Keratinocyte (primary cell): ENCODE data around the gene MRPL16. TPM values are rescaled to one million over a fixed set of nuclear protein-coding genes. Genes with fewer than 3 reads are reported as not detected.
A peak's percentile ranks its signal among the peaks of the same experiment; 100 is the strongest.

Source experiments
- DNase-seq: peaks from one replicate; pipeline ENCODE4 v3.0.0-alpha.2; 2011; ENCODE audit warnings: low read depth, missing footprints, low spot score
- FAIRE-seq: peaks from 2 replicates; lab custom pipeline; 2011; peaks lifted over from hg19 to GRCh38; lab: Jason Lieb, UNC
- H2AFZ ChIP-seq: 2 replicates; pipeline ENCODE4 v1.6.0; 2012; ENCODE audit warnings: low read length, control low read depth, inconsistent platforms; ENCODE audit not compliant: control insufficient read depth
- H3K27ac ChIP-seq: 2 replicates; pipeline ENCODE4 v1.5.1; 2011; ENCODE audit warnings: low read length; ENCODE audit not compliant: control insufficient read depth, insufficient read depth
- H3K27me3 ChIP-seq: 3 replicates; pipeline ENCODE4 v1.6.0; 2011; ENCODE audit warnings: low read length; ENCODE audit not compliant: control insufficient read depth, insufficient read depth; ENCODE audit errors: extremely low read depth
- H3K36me3 ChIP-seq, 2 experiments: 2 replicates in 1 of 2; 3 replicates in 1 of 2; pipeline ENCODE4 v1.5.1; 2011; ENCODE audit warnings: low read length in 2 of 2, mild to moderate bottlenecking in 1 of 2; ENCODE audit not compliant: control insufficient read depth in 2 of 2, insufficient read depth in 2 of 2; ENCODE audit errors: extremely low read depth in 1 of 2
- H3K4me1 ChIP-seq: 3 replicates; pipeline ENCODE4 v1.5.1; 2011; ENCODE audit warnings: low read length; ENCODE audit not compliant: control insufficient read depth, insufficient read depth; ENCODE audit errors: extremely low read depth
- H3K4me2 ChIP-seq: 3 replicates; pipeline ENCODE4 v1.6.0; 2011; ENCODE audit warnings: low read depth, low read length; ENCODE audit not compliant: control insufficient read depth, insufficient read depth; ENCODE audit errors: extremely low read depth
- H3K4me3 ChIP-seq, 3 experiments: fragments of 200-600 bp in 1 of 3; sonication (generic) in 1 of 3; 2 replicates in 2 of 3; 3 replicates in 1 of 3; pipeline ENCODE4 v1.5.1; 2011 to 2016; ENCODE audit warnings: low read length in 3 of 3, mild to moderate bottlenecking in 3 of 3, control low read depth in 2 of 3, inconsistent platforms in 1 of 3, low read depth in 1 of 3, mixed read lengths in 1 of 3, mixed run types in 1 of 3, moderate library complexity in 1 of 3; ENCODE audit not compliant: control insufficient read depth in 2 of 3, insufficient read depth in 2 of 3; ENCODE audit errors: extremely low read depth in 1 of 3
- H3K79me2 ChIP-seq: 2 replicates; pipeline ENCODE4 v1.6.0; 2012; ENCODE audit warnings: low read length; ENCODE audit not compliant: control insufficient read depth, insufficient read depth
- H3K9ac ChIP-seq: 3 replicates; pipeline ENCODE4 v1.6.0; 2011; ENCODE audit warnings: low read length; ENCODE audit not compliant: control insufficient read depth, insufficient read depth; ENCODE audit errors: extremely low read depth
- H3K9me1 ChIP-seq: 3 replicates; pipeline ENCODE4 v1.6.0; 2011; ENCODE audit warnings: low read length; ENCODE audit not compliant: control insufficient read depth, insufficient read depth; ENCODE audit errors: extremely low read depth
- H3K9me3 ChIP-seq: 2 replicates; pipeline ENCODE4 v1.5.1; 2012; ENCODE audit warnings: low read depth, low read length; ENCODE audit not compliant: control insufficient read depth
- H4K20me1 ChIP-seq: 3 replicates; pipeline ENCODE4 v1.6.0; 2011; ENCODE audit warnings: low read length; ENCODE audit not compliant: control insufficient read depth, insufficient read depth; ENCODE audit errors: extremely low read depth
- CTCF ChIP-seq, 3 experiments: IDR thresholded peaks in 1 of 3; conservative IDR thresholded peaks in 1 of 3; optimal IDR thresholded peaks in 1 of 3; 2 replicates in 2 of 3; 3 replicates in 1 of 3; pipeline versions ENCODE3 to v1.5.1; 2011; ENCODE audit warnings: low read length in 3 of 3, mild to moderate bottlenecking in 3 of 3, moderate library complexity in 2 of 3, control low read depth in 1 of 3, inconsistent platforms in 1 of 3; ENCODE audit not compliant: insufficient read depth in 2 of 3; ENCODE audit errors: extremely low read depth in 1 of 3
- EZH2 ChIP-seq: IDR thresholded peaks from one replicate; pipeline ENCODE4 v1.6.1; 2012; ENCODE audit warnings: inconsistent platforms, mild to moderate bottlenecking, low read length, moderate library complexity
- dilution Hi-C: fragments of 300-500 bp; cut with MboI; formaldehyde crosslinking; loops from one replicate; pipeline ENCODE4 v1.7.0; 2020; ENCODE audit warnings: low sequenced_read_pairs; ENCODE audit not compliant: extremely low pct_ligation_motif_present
- polyA plus RNA-seq, 5 experiments: library from polyadenylated mRNA; depleted of rRNA in 3 of 5; stranded (reverse) in 3 of 5; stranded (forward) in 1 of 5; unstranded in 1 of 5; fragments of >200 nt; gene quantifications; 1 replicate in 1 of 5; 2 replicates in 3 of 5; 3 replicates in 1 of 5; pipeline versions ENCODE4 v1.2.1 to v1.2.3, GENCODE V29; 2011 to 2012; ENCODE audit warnings: missing spikeins in 2 of 5, low read depth in 1 of 5, low replicate concordance in 1 of 5

MRPL16 gene
- polyA plus RNA-seq, 1 donor (not counting 4 experiments of a cell fraction or from before 2014, with no cell fraction given) = 72.1 TPM

GRCh38 chr11:59756845-59757244, 53.7 kb downstream of the MRPL16 start:
- H3K79me2 ChIP-seq = peaks cover 62% of the 10 kb centered on the region
- peak overlapping the region; percentile 99 for H3K4me2 ChIP-seq
- FAIRE-seq = peak; percentile 69

DNA sequence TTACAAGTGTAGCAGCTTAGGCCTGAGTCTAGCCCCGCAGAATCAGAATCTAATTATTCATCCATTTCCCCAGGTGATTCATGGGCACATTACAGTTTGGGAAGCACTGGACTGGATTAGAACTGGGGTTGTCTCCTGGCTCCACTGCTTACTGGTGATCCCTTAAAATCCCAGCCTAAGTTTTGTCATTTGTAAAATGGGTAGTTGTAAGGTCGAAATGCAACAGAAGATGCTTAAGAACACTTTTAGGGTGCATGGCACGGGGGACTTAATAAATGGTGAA, 54.1 kb downstream of the MRPL16 start:
- FAIRE-seq = peak; percentile 32
- H3K9ac ChIP-seq = peak overlapping the region; percentile 96
- no peak for DNase-seq

More at GRCh38 chr11:59756845-59757244, 53.7 kb downstream of the MRPL16 start:
- Histone ChIP-seq H3K9ac (peak overlapping the region; percentile 96), H3K9me3 (no peaks in the 10 kb centered on the region), H3K4me1 (peaks cover 21% of the 10 kb centered on the region), H3K27ac (peak overlapping the region; percentile 95), H4K20me1 (peaks cover 18% of the 10 kb centered on the region), H3K27me3 (no peaks in the 10 kb centered on the region), H3K36me3 (peaks cover 9 to 11% of the 10 kb centered on the region in 2 experiments), H2AFZ (no peak overlapping the region), H3K4me3 (peak overlapping the region; percentile 87 to 97 (median 96)), H3K9me1 (peaks cover 15% of the 10 kb centered on the region)
- DNase-seq = no peak
- TF ChIP-seq EZH2 = no peak
- no peak for TF ChIP-seq CTCF (optimal IDR thresholded peaks at IDR 0.05 in 1 of 3, IDR thresholded peaks at IDR 0.05 in 1 of 3, conservative IDR thresholded peaks at IDR 0.05 in 1 of 3; ENCODE audit: extremely low read depth in 1 of 3, insufficient read depth in 2 of 3, low read length in 3 of 3)
- dilution Hi-C loops = no loop called here

More for the DNA sequence above, 54.1 kb downstream of the MRPL16 start:
- peaks cover 59% of the 10 kb centered on the region for H3K79me2 ChIP-seq
- peaks cover 9 to 11% of the 10 kb centered on the region in 2 experiments for H3K36me3 ChIP-seq
- H3K4me2 ChIP-seq = peak overlapping the region; percentile 99
- no peak for TF ChIP-seq EZH2
- TF ChIP-seq CTCF (optimal IDR thresholded peaks at IDR 0.05 in 1 of 3, IDR thresholded peaks at IDR 0.05 in 1 of 3, conservative IDR thresholded peaks at IDR 0.05 in 1 of 3; ENCODE audit: extremely low read depth in 1 of 3, insufficient read depth in 2 of 3, low read length in 3 of 3) = no peak
- no peaks in the 10 kb centered on the region for H3K9me3 ChIP-seq
- H3K9me1 ChIP-seq = peaks cover 15% of the 10 kb centered on the region
- H4K20me1 ChIP-seq = peaks cover 17% of the 10 kb centered on the region
- no peaks in the 10 kb centered on the region for H3K27me3 ChIP-seq
- H3K27ac ChIP-seq = peak overlapping the region; percentile 95
- H3K4me1 ChIP-seq = peaks cover 21% of the 10 kb centered on the region
- peak overlapping the region; percentile 87 to 97 (median 96) for H3K4me3 ChIP-seq
- dilution Hi-C loops = no loop called here
- H2AFZ ChIP-seq = no peak overlapping the region

Other genes with a start within 250 kb of the MRPL16 start
- gene OSBP, start 195.0 kb downstream of the MRPL16 start, polyA plus RNA-seq = 22.8 to 34.6 TPM (median 31.9 TPM) in 3 replicates
- gene PATL1, start 141.7 kb downstream of the MRPL16 start, polyA plus RNA-seq = 20.5 to 51.3 TPM (median 31.1 TPM) in 3 replicates
- gene OR10V1, start 96.9 kb downstream of the MRPL16 start, polyA plus RNA-seq = not detected in 3 replicates
- gene STX3, start 55.4 kb downstream of the MRPL16 start, polyA plus RNA-seq = 41.1 to 48.0 TPM (median 42.5 TPM) in 3 replicates
- gene CBLIF, start 34.7 kb upstream of the MRPL16 start, polyA plus RNA-seq = not detected in 3 replicates
- gene TCN1, start 55.7 kb upstream of the MRPL16 start, polyA plus RNA-seq = 3.7 to 6.9 TPM (median 3.9 TPM) in 3 replicates
- gene OOSP3, start 68.0 kb upstream of the MRPL16 start, polyA plus RNA-seq = 0.09 to 0.14 TPM in 2 of 3 replicates, not detected in the other
- gene OOSP1, start 127.7 kb upstream of the MRPL16 start, polyA plus RNA-seq = not detected in 3 replicates
- gene OOSP4A, start 153.3 kb upstream of the MRPL16 start, polyA plus RNA-seq = not detected in 3 replicates
- gene OOSP4B, start 206.4 kb upstream of the MRPL16 start, polyA plus RNA-seq = not detected in 3 replicates
- gene OOSP2, start 229.6 kb upstream of the MRPL16 start, polyA plus RNA-seq = not detected in 3 replicates
- gene MS4A3, start 245.9 kb upstream of the MRPL16 start, polyA plus RNA-seq = not detected in 3 replicates